Measurements from ENCODE around the gene CDCA5.

The CDCA5 gene

DNA sequence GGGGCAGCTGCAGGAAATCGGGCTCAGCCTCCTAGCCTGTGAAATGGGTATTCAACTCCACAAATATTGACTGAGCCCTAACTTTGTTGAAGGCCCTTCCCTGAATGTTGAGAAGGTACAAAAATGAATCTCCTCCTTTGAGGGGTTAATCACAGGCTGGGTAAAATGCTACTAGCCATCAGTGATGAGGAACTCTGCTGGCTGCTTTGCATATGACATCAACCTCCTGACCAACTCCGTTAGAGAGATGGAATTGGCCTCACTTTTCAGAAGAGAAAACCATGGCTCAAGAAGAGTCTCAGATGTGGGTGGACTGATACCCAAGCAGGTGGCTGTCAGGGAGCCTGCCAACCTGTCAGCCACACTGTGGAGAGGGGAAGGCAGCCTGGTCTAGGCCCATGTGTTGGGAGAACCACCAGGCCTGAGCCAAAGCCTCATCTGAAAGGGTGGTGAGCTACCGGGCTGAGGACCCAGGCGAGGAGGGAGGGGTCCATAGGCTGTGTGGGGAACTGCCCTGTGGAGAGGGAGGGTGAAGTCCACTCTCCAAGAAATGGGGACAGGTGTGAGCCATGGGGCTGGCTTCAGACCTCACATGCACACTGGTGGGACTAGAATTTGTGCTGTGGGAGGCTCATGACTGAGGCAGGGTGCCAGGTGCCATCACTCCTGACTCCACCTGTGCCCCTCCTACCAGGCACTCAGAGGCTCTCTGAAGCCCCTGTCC is 11.8 kb downstream of the CDCA5 start:
- Histone ChIP-seq H3K4me3 (ENCODE audit: low read length) (no peak overlapping the region), H3K36me3 (replicated peaks; ENCODE audit: low read depth, low read length) (peaks cover 6% of the 10 kb centered on the region), H3K9me3 (ENCODE audit: insufficient read depth, low read length) (no peaks in the 10 kb centered on the region), H3K9ac (ENCODE audit: low read length) (no peak overlapping the region), H4K20me1 (ENCODE audit: insufficient read depth, low read length) (no peaks in the 10 kb centered on the region), H2AFZ (ENCODE audit: low read depth, low read length) (peak overlapping the region; percentile 58; the same call in 1 of the 2 replicates), H3K27ac (ENCODE audit: low read length) (no peak overlapping the region), H3K27me3 (ENCODE audit: low read depth, low read length) (no peaks in the 10 kb centered on the region), H3K4me1 (ENCODE audit: low read length) (peaks cover 19% of the 10 kb centered on the region), H3K79me2 (ENCODE audit: low read length) (0 out of 2 replicates have a peak, but pooled peaks cover under 1% of the 10 kb centered on the region), H3K4me2 (ENCODE audit: low read length) (peak overlapping the region; percentile 27)
- no peak for TF ChIP-seq EZH2phosphoT487 (IDR thresholded peaks at IDR 0.05; ENCODE audit: low read depth)
- TF ChIP-seq, protein P1, sequence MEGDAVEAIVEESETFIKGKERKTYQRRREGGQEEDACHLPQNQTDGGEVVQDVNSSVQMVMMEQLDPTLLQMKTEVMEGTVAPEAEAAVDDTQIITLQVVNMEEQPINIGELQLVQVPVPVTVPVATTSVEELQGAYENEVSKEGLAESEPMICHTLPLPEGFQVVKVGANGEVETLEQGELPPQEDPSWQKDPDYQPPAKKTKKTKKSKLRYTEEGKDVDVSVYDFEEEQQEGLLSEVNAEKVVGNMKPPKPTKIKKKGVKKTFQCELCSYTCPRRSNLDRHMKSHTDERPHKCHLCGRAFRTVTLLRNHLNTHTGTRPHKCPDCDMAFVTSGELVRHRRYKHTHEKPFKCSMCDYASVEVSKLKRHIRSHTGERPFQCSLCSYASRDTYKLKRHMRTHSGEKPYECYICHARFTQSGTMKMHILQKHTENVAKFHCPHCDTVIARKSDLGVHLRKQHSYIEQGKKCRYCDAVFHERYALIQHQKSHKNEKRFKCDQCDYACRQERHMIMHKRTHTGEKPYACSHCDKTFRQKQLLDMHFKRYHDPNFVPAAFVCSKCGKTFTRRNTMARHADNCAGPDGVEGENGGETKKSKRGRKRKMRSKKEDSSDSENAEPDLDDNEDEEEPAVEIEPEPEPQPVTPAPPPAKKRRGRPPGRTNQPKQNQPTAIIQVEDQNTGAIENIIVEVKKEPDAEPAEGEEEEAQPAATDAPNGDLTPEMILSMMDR (IDR thresholded peaks at IDR 0.05; ENCODE audit: low read depth, low read length): no peak

DNA sequence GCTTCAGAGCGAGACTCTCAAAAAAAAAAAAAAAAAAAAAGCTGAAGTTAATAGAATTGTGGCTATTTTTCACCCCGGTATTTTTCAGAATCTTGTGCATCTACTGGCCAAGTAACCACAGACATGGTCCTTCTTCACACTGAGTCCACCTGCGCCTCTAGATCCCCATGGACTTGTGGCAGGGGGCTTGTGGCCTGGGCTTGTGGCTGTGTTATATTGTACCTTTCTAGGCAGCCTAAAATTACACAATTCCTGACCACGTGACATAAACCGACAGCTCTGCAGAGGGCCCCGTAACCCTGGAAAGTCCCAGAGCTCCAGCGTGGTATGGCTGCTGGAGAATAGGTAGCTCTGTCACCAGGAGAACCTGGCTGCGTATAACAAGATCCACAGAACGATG is 14.6 kb downstream of the CDCA5 start:
- H4K20me1 ChIP-seq (ENCODE audit: insufficient read depth, low read length): no peaks in the 10 kb centered on the region
- H3K9me3 ChIP-seq (ENCODE audit: insufficient read depth, low read length): no peaks in the 10 kb centered on the region
- H3K4me3 ChIP-seq (ENCODE audit: low read length): no peak overlapping the region
- H3K9ac ChIP-seq (ENCODE audit: low read length): no peak overlapping the region
- H3K4me2 ChIP-seq (ENCODE audit: low read length): no peak overlapping the region
- H3K27me3 ChIP-seq (ENCODE audit: low read depth, low read length): no peaks in the 10 kb centered on the region
- peaks cover 1% of the 10 kb centered on the region for H3K36me3 ChIP-seq (replicated peaks; ENCODE audit: low read depth, low read length)
- H3K27ac ChIP-seq (ENCODE audit: low read length): no peak overlapping the region
- TF ChIP-seq, protein P1 (IDR thresholded peaks at IDR 0.05; ENCODE audit: low read depth, low read length): no peak
- TF ChIP-seq EZH2phosphoT487 (IDR thresholded peaks at IDR 0.05; ENCODE audit: low read depth): no peak
- H3K79me2 ChIP-seq (ENCODE audit: low read length): no peaks in the 10 kb centered on the region
- peaks cover 22% of the 10 kb centered on the region for H3K4me1 ChIP-seq (ENCODE audit: low read length)
- H2AFZ ChIP-seq (ENCODE audit: low read depth, low read length): no peak overlapping the region

DNA sequence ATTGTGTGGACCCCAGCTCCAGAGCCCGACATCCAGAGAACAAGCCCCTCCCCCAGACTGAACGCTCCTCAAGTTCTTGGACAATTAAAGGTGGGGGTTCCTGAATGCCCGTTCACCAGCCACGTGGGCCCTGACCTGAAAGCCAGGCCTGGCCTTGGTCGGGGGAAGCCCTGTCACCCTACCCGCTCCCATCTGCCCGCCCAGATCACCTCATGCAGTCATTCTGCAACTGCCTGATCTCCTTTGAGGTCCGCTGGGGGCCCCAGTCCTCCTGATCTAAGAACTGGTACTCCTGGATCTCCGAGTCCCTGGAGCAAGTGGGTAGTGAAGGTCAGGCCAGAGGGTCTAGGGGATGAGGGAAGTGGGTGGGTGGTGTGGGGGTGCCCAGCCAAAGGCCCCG is 16.4 kb downstream of the CDCA5 start:
- Histone ChIP-seq H3K4me3 (ENCODE audit: low read length) (0 out of 2 replicates have a peak overlapping the region, but pooled peaks have one; percentile 4), H3K4me1 (ENCODE audit: low read length) (peaks cover 22% of the 10 kb centered on the region), H2AFZ (ENCODE audit: low read depth, low read length) (peak overlapping the region; percentile 9), H3K36me3 (replicated peaks; ENCODE audit: low read depth, low read length) (no peaks in the 10 kb centered on the region), H4K20me1 (ENCODE audit: insufficient read depth, low read length) (no peaks in the 10 kb centered on the region), H3K27me3 (ENCODE audit: low read depth, low read length) (no peaks in the 10 kb centered on the region), H3K4me2 (ENCODE audit: low read length) (peak overlapping the region; percentile 21), H3K79me2 (ENCODE audit: low read length) (no peaks in the 10 kb centered on the region), H3K9me3 (ENCODE audit: insufficient read depth, low read length) (no peaks in the 10 kb centered on the region), H3K27ac (ENCODE audit: low read length) (no peak overlapping the region), H3K9ac (ENCODE audit: low read length) (no peak overlapping the region)
- no peak for TF ChIP-seq EZH2phosphoT487 (IDR thresholded peaks at IDR 0.05; ENCODE audit: low read depth)
- TF ChIP-seq, protein P1 (IDR thresholded peaks at IDR 0.05; ENCODE audit: low read depth, low read length): no peak

DNA sequence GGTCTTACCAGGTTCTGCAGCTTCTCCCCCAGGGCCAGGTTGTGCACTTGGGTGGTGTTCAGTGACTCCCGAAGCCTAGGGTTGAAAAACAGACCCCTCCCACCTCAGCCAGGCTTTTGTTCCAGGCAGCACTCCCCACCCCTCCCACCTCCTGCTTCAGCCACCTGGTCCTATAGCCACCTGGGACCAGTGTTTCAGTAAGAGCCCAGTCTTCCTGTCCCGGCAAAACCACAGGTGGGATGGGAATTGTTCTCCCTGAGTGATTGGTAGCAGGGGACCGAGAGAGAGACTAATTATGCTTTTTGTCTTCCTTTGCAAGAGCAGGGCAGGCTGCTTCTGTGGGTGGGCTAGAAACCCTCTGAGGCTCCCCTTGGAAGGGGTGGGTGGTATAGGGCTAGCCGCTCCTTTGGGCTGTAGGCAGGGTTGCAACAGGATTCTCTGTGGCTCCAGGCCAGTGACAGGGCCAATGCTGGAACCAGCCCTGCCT is 17.0 kb downstream of the CDCA5 start:
- H3K4me2 ChIP-seq (ENCODE audit: low read length): no peak overlapping the region
- no peak overlapping the region for H3K9ac ChIP-seq (ENCODE audit: low read length)
- no peak overlapping the region for H3K4me3 ChIP-seq (ENCODE audit: low read length)
- no peaks in the 10 kb centered on the region for H3K79me2 ChIP-seq (ENCODE audit: low read length)
- TF ChIP-seq, protein P1 (IDR thresholded peaks at IDR 0.05; ENCODE audit: low read depth, low read length): no peak
- TF ChIP-seq EZH2phosphoT487 (IDR thresholded peaks at IDR 0.05; ENCODE audit: low read depth): no peak
- H3K27me3 ChIP-seq (ENCODE audit: low read depth, low read length): no peaks in the 10 kb centered on the region
- H3K36me3 ChIP-seq (replicated peaks; ENCODE audit: low read depth, low read length): no peaks in the 10 kb centered on the region
- H4K20me1 ChIP-seq (ENCODE audit: insufficient read depth, low read length): no peaks in the 10 kb centered on the region
- peaks cover 16% of the 10 kb centered on the region for H3K4me1 ChIP-seq (ENCODE audit: low read length)
- 0 out of 2 replicates have a peak overlapping the region, but pooled peaks have one; percentile 9 for H2AFZ ChIP-seq (ENCODE audit: low read depth, low read length)
- H3K9me3 ChIP-seq (ENCODE audit: insufficient read depth, low read length): no peaks in the 10 kb centered on the region
- no peak overlapping the region for H3K27ac ChIP-seq (ENCODE audit: low read length)

Data from OCI-LY3 (cell line).